Suppressor macrophage (primary cell): Measurements from ENCODE around the gene CSF3R.

Experiments used
- DNase-seq, 4 experiments: peaks; one replicate each; pipeline ENCODE4 v3.0.0-alpha.2; 2020 to 2022

The CSF3R gene

DNA sequence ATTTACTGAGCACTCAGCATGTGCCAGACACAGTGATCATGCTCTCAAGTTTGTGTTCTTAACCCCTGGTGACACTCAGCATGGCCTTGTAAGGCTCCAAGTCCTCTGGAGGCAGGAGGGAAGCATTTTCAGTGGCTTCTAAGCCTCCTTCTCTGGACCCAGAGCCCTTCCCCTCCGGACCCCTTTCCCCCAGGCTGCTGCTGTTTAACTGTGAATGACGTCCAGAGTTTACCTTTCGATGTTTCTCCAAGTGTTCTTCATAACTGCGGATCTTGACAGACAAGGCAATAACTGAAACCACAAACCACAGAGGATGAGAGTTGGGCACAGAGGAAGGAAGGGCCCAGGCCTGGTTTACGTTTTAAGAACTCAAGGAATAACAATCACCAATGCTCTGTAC, 25.0 kb downstream of the CSF3R start:
- DNase-seq, result peak in 2 of 4 experiments; percentile 29 to 43

DNA sequence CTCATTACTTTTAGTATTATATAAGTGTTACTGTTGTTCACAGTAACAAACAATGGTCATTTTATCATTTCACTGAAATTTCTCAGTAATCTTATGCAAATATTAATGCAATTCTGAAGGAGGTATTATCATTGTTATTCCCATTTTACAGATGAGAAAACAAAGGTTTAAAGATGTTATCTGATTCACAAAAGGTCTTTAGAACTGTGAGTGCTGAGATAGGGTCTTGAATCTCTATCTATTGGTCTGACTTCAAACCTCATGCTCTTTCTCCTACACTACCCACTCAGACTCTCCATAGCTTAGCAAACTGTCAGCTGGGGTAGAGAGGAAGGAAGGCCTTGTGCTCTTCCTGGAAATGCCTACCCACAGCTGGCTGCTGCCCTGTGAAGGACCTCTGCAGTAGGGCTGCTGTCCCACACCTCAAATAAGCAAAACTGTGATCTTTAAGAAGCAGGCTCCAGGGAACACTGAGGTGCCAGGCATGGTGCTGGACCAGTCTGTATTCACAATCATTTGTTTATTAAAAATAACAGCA, 26.3 kb downstream of the CSF3R start:
- DNase-seq, result no peak

DNA sequence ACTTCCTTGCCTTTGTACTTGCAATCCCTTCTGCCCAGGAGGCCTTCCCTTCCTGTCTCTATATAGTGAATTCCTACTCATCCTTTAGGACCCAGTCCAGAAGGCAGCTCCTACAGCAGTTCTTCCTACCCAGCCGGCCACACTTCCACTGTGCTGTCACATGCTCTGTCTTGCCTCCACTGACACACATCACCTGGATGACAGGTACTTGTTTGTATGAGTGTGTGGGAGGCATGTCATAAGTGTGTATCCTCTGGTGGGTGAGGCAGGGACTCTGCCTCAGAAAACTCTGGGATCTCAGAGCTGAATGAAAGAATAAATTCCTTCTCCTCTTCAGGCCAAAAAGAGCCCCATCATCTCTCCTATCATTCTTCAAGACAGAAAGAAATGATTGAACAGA, 27.3 kb downstream of the CSF3R start:
- no peak for DNase-seq

DNA sequence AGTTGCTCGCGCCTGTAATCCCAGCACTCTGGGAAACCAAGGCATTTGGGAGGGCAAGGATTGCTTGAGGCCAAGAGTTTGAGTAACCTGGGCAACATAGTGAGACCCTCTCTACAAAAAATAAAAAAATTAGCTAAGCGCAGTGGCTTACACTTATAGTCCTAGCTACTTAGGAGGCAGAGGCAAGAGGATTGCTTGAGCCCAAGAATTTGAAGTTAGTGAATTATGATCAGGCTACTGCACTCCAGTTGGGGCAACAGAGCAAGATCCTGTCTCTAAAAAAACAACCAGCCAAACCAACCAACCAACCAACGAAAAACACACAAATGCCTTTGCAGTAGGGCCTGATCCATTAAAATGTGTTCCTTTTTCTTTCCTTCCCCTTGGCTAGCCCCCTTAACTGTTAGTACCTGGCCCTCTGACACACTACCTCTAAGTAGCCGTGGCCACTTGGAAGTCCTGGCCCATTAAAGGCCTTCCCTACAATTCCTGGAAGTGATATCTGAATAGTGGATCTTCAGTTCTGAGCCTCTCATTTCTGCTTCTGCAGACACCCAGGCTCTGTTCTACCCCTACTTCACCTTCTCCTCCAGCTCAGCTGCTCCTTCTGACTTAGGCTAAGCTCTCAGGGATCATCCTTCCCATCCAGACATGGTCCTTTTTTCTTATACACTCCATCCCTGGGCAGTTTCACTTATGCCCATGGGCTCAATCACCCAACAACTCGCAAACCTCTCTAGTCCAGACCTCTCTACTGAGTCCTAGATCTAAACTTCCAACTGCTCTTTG, 28.9 kb downstream of the CSF3R start:
- DNase-seq, result no peak

DNA sequence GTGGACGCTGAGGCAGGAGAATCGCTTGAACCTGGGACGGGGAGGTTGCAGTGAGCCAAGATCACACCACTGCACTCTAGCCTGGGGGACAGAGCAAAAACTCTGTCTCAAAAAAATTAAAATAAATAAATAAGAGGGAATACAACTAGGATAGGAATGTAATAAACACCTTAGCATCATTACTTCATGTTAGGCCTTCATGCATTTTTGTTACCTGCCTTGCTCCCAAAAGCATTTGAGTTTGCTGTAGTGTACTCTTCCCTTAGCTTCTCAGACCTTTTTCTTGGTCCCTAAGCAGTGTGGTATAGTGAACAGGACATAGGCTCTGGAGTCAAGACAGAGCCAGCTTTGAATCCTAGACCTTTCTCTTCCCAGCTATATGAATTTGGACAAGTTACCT, 29.7 kb downstream of the CSF3R start:
- DNase-seq, result no peak

DNA sequence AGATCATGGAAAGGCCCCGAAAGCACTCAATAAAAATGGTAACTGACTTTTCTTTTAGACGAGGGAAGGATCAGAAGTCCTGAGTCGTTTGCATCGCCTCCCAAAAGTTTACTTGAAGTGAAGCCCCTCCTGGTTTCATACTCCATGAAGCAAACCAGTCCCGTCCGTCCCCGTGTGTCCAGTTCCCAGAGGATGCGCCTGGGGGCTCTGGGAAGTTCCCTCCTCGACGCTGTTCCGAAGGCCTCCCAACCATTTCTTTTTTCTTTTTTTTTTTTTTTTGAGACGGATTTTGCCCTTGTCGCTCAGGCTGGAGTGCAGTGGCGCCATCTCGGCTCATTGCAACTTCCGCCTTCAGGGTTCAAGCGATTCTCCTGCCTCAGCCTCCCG, 31.8 kb downstream of the CSF3R start:
- DNase-seq, result no peak

DNA sequence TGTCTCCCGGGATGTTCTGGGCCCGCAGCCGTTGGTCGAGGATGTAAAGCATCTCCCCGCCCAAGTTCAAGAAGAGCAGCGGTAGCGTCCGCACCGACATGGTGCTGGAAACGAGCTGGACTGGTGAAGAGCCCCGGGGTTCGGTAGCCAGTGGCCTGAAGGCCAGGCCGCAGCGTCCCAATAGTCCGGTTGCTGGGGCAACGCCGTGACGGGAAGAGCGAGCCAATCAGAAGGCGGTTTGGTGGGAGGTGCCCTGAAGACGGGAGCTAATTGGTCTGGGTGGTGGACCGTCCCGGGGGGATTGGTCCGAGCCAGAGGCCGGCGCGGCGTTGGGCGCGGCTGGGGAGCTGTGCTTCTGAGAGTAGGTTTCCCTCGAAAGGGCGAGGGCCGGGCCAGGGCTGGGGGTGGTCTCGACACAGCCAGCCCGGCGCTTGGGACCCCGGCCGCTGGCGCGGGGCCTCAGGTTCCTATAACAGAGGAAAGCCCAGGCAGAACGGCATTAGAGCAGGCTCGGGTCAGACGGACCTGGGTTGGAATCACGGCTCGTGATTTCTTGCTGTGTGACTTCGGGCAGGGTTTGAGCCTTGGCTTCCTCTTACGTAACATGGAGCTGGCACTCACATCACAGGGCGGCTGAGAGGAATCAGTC, 32.3 kb downstream of the CSF3R start, which contains the start of gene OSCP1:
Gene OSCP1, minus strand, starts transcription at position 182 of the 649 bp plus-strand sequence. Its CDS starts 82 bp downstream, at position 100.
- DNase-seq, result peak; percentile 97 to 98 (median 98)

DNA sequence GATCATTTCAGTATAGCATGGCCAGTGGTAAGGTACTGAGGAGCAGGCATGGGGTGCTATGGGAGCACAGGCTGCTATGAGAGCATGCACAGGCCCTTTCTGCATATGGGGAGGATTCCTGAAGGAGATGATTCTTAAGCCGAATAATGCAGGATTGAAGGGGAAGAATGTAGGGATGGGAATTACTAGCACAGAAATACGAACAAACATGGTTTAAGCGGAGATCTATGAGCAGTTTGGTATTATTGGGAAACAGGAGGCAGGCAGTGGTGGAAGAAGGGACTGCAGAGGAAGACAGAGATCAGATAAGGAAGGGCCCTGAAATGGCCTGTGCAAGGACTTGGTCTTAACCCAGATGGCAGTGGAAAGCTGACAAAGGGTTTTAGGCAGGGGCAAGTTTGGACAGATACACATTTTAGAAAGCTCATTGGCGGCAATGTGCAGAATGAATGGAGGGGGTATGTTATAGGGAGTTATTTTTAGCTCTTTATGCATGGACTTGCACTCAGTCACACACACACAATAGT, 34.1 kb downstream of the CSF3R start:
- peak in 1 of 4 experiments; percentile 11 for DNase-seq

DNA sequence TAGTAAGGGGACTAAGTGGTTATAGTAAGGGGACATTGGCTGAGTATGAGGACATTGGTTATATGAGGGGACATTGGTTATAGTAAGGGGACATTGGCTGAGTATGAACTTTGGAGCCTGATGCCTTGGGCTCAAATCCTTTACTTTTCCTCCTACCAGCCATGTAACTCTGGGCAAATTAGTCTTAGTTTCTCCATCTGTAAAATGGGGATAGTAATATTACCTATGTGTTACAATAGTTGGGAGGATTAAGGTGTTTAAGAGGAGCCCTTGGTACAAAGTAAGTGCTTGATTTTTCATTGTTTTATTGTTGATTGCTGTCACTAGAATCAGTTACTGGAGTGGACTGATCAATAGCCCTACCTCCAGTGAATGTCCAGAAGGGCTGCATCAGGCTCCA, 35.3 kb downstream of the CSF3R start:
- DNase-seq, result no peak

DNA sequence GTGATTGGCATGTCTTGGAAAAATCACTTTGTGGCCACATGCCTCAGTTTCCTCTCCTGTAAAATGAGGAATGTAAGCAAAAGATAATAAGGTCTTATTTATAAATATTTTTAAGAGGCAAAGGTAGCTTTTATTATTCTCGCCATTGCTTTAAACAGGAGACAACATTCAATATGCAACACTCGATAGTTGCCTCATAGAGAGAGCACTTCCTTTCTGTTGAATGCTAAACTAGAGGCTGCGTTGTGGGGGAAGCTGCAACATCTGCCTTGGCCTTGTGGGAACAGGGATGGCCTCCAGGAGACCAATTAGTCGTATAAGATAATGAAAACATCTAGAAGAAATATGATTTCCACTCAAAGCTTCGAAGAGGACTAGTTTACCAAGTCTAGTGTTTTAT, 36.0 kb downstream of the CSF3R start:
- peak; percentile 39 to 76 (median 65) for DNase-seq

DNA sequence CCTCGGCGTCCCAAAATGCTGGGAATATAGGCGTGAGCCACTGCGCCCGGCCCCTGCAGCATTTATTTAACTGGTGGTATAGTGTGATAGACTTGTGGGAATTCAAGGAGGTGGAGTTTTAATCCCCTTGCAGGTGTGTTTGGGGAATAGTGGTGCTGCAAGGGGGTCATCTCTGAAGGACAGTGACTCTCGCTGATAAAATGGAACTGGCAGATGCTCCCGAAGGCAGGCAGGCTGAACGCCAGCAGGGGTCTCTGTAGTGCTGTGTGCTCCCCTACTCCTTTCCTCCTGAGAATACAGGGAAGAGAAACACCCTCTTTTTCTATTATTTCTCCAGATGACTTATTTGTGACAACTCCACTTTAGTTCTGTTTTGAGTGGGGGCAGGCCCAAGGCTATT, 36.4 kb downstream of the CSF3R start:
- peak; percentile 69 to 80 (median 70) for DNase-seq

DNA sequence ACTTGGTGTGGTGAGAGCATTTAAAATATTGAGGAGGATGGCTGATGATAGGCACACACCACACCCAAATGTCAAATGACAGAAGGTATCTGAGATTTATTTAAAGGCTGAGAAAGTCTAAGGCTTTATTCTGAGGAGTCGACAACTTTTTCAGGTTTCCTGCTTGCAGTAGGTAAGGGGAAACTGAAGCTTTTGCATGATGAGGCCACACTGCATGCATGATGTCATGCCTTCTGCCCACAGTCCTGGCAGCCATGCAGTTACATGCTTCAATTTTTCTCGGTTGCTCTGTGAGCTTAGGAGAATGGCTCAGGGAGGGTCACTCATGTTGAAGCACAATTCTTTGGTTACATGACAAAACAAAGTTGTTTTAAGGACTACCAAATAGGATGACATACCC, 39.4 kb downstream of the CSF3R start:
- peak in 1 of 4 experiments; percentile 9 for DNase-seq

DNA sequence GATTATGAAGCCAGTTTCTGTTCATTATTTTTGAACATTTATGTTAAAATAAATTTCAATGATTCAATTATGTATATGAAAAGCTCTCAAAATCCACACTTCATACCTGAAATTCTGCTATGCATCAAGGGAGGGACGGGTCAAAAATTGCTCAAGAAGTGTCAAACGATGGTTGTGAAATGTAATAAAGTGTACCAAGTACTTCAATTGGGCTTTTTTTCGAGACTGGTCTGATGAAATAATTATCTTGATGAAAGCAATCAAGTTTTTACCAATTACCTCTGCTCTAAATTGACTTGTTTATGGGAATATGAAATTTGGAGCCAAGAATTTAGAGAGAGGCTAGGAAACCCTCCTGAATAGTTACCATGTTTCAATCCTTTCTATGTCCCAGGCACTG, 40.4 kb downstream of the CSF3R start:
- DNase-seq, result no peak

DNA sequence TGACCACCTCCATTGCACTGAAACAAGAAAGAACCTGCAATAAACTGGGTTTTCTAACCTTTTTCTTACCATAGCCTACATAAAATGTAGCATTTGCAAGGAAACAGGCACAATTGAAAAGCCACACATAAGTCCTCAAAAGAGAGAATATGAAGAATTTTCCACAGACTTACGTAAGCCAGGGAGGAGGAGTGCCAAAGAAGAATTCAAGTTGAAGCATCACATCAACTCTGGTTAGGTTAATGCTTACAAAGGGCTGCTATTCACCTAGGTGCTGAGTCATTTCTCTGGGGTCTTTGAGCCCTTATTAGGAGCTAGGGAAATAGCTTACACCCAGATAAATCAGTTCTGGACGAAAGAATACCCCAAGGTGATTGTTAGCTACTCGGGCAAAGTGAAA, 42.1 kb downstream of the CSF3R start:
- no peak for DNase-seq

DNA sequence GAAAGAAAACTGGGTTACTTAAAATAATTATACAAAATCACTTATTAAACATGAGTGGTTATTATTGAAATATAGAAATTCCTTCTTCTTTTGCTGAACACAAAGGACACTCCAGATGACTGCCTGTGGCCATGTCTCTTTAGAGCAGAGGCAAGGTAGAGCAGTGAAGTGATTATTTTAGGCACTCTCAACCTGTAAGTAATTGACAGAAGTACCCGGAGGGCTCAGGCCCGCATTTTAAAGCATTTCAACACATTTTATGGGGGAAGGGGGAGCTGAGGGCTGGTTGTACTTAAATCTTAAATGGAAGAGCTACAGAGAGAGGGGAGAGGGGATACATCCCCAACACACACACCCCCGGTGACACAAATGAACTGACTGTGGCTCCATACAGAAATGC, 42.7 kb downstream of the CSF3R start:
- DNase-seq, result no peak

DNA sequence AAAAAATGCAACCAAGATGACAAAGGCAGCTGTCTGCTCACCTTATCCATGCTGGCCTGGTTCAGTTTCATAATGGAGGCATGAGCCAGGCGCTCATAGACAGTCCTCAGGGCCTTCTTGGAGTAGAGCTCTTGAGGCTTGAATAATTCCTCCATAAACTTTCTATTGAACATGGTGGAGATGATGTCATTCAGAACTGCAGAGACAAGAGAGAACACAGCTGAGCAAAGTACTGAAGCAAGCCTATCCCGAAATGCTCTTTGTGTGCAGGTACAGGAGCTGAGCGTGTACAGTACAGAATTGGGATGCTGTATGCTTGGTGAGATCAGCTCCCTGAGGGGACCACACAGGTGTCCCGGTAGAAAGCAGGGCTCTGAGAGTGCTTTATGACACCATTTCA, 44.0 kb downstream of the CSF3R start:
- DNase-seq, result no peak

DNA sequence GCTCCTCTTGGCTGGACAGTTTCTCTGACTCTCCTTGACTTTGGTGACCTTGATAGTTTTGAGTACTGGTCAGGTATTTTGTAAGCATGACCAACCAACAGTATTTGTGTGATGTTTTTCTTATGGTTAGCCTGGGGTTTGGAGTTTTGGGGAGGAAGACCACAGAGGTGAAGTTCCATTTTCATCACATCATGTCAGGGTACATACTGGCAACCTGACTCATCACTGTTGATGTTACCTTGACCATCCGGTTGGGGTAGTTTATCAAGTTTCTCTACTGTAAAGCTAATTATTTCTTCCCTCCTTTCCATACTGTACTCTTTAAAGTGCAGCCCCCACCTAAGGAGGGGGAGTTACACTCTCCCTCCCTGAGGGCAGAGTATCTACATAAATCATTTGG, 45.9 kb downstream of the CSF3R start:
- DNase-seq, result no peak

DNA sequence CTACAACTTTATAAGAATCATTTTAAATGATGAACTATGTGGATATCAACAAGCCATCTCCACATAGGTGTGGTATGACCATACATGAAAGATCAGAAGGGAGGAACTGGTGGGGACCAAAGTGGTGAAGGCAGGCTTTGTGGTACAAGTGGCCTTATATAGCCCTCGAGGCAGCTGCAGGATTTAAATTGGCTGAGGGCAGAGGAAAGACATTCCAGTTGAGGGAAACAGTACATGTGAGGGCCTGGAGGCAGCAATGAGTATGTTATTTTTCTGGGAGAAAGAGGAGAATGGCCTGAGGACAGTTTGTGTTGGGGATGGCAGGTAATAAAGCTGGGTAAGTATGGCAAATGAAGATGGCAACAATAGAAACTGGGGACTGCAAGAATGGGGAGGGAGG, 49.6 kb downstream of the CSF3R start:
- DNase-seq, result no peak

DNA sequence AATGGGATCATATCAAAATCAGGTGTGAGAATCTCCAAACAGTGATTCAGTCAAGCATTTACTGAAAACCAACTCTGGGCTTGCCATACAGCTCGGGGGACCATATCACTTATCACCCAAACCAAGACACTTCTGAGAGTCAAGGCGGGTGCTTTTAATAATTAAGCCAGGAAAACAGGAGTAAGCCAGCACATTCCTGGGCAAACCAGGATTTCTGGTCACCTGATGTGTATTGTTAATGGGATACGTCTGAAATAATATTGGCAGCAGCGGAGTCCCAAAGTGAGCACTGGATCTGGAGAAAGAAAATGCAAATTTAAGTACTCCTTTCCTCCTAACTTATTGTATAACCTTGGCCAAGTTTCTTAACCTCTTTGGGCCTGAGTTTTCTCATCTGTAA, 50.1 kb downstream of the CSF3R start:
- DNase-seq, result no peak

DNA sequence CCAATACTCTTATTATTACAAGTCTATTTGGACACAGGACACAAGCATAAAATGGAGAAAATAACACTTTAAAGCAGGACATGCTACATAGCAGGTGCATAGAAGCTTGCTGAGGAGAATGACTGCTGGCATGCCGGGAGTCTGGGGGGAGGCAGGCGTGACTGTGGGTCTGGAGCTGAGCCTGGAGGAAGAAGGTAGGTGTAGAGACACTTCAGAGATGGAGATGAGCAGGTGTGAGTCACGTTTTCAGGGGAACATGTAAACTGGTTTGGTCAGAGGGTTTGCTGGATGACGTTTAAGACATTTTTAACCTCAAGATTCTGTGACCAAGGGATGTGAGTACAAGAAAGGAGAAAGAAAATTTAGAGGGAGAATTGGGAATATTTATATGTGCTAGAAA, 56.9 kb downstream of the CSF3R start:
- DNase-seq, result no peak

DNA sequence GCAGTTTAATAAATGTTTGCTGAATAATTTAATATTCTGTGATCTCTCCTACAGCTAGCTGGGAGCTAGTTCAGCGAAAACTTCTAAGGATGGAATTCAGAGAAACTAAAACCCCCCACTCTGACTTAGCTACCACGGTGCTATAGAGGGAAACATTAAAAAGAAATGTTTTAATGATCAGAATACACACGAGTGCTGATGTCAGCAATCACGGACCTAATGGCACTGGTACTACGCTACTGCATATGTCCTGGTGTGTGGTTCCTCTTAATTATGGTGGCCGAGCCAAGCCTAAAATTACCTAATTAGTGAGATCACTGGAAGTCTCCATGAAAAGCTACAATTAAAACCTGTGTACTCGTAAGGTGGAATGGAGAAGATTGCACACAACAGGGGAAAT, 61.1 kb downstream of the CSF3R start:
- no peak for DNase-seq

DNA sequence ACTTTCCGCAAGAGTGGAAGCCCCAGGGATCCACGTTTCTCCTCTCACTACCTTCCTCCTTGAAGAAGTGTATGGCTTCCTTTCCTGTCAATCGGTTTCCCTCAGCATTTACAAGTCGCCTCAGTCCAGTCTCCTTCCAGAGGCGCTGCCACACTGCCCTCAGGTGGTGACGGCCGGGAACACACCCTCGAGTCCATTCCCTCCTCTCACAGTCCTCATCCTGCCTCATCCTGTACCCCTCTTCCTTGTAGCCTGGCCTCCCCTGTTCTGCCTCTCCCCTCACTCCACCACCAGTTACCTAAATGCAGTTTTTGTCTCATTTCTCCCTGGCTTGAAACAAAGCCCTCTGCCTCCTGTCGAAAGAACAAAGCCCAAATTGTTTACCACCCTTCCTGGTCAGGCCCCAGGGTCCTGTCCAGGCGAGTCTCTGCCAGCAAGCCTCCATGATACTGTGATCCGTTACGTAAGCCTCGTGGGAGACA, 61.8 kb downstream of the CSF3R start:
- peak; percentile 91 to 95 (median 93) for DNase-seq

DNA sequence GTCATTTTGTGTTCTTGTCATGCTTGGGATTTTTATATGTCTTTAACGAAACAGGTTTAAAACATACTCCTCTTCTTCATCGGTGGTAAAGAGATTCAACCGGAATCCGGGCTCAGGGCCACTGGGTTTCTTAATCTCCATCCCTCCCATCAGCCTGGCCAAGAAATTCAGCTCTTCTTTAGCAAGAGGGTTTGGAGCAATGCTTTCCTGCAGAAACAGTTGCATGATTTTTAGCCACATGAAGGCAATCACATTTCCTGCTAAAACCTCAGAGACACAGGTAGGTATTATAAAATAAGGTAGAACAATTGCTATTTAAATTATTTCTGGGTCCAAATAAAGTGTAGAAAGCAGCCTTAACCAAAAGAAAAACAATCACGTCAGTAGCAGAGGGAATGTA, 62.3 kb downstream of the CSF3R start:
- no peak for DNase-seq

DNA sequence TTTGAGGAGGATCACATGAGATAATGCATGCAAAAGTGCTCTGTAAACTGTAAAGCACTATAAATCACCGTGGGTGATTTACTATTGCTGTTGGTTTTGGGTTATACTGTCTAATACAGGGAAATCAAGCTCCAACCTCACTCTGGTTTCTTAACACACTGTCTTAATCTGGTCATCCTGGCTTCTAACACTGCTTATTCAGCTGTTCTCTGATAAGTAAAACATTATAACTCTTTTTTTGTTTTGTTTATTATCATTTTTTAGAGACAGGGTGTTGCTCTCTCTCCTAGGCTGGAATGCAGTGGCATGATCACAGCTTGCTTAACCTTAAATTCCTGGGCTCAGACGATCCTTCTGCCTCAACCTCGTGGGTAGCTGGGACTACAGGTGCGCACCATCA, 63.1 kb downstream of the CSF3R start:
- no peak for DNase-seq
